Measurements from ENCODE around the gene HDAC11. TPM values are rescaled to one million over a fixed set of nuclear protein-coding genes. Genes with fewer than 3 reads are reported as not detected.
A peak's percentile ranks its signal among the peaks of the same experiment; 100 is the strongest.
"Not testable (repeated sequence)": the region's sequence is repeated elsewhere in the genome, so short reads cannot be mapped to it uniquely, and the experiment has no call there.

HDAC11 gene
- total RNA-seq, 1 donor from 2014 or later, result 9.3 TPM

DNA sequence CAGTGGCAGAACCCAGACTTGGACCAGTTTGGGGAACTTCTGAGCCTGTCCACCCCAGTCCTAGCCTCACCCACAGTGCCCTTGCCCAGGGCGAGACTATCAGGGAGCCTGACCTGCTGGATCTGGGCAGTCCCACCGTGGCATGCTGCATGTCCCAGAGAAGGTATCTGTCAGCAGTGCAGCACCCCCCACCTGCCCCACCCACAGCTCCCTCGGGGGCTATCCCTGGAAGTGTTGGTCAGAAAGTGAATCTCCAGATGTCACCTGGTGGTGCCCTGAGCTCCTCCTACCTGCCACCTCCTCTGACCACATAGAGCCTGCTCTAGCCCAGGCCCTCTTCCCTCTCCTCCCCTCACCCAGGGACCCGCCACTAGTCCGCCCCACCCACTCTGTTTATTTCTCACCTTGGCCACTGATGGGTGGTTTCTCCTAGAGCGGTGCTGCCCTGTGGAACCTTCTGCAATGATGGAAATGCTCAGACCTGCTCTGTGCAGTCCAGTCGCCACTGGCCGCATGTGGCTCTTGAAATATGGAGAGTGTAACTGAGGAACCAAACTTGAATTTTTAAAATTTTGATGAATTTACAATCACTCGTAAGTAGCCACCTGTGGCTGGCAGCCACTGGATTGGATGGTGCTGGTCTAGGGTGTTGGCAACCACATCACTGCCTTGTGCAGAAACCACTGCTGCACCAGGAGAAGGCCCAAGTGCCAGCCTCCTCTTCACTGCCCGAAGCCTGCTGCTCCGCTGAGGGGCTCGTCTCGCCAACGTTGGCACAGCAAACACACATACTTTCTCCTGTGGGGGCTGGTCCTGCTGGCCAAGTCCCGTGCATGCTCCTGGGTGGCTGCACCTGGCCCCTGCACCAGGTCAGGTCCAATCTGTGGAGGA lies 13.1 kb downstream of the HDAC11 start:
- no peak for DNase-seq (ENCODE audit: low read depth, low spot score)

- no peak for DNase-seq (ENCODE audit: low read depth, low spot score)
Measured at GRCh38 chr3:13493867-13494441, 13.8 kb downstream of the HDAC11 start.

DNA sequence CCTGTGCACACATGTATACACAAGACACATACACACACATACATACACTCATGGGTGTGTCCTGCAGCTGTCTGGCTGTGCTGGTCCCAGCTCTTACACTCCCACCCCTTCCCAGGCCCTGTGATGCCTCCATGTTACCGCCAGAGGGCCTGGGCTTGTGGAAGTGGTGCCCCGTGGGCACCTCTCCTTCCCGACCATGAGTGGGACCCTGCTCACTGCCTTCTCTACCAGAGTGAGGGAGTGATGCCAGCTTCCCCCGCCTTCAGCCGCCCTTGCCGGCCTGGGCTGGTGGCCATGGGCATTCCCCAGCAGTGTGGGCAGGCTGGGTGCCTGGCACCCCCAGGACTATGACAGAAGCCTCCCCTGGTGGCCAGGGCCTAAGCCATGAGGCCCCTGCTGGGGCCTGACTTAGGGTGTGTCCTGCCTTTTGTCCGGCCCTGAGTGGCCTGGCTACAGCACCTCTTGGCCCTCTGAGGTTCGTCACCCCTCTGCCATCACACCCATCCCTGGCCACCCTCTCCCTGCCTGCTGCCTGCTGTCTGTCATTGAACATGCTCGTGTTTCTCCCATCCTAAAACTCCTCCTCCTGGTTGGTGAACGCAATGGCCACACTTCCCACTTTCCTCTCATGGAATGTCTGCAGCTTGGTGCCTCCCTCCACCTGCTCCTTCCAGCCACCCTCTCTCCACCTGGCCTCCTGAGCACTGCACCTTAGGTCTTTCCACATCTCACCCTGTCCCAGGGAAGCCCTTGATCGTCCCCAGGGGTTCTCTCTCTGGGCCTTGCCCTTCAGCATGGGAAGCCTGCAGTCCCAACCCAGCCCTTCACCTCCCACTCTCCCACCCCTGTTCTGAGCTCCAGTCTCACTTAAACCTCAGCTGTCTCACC lies 14.6 kb downstream of the HDAC11 start:
- no peak for DNase-seq (ENCODE audit: low read depth, low spot score)

DNA sequence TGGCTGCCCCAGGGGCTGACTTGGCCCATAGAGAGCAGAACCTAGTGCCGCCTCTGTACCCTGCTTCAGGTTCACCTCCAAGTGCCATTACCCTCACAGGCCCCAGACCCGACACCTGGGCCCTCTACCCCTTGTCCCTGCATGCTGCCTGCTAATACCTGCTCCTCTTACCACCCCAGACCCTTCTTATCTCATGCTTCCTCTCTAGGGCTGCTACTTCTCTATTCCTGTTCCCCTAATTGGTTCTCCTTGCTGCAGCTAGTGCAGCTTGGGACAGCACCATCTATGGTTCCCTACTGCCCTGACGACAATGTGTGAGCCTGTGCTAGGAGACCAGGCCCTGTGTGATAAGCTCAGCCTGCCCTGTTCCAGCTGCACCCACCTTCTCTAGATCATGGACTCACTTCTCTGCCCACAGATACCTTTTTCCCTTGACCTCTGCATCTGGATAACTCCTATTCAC lies 15.3 kb downstream of the HDAC11 start:
- DNase-seq (ENCODE audit: low read depth, low spot score), result no peak

GRCh38 chr3:13495921-13496723 lies 16.0 kb downstream of the HDAC11 start:
- DNase-seq (ENCODE audit: low read depth, low spot score), result peak; percentile 27

DNA sequence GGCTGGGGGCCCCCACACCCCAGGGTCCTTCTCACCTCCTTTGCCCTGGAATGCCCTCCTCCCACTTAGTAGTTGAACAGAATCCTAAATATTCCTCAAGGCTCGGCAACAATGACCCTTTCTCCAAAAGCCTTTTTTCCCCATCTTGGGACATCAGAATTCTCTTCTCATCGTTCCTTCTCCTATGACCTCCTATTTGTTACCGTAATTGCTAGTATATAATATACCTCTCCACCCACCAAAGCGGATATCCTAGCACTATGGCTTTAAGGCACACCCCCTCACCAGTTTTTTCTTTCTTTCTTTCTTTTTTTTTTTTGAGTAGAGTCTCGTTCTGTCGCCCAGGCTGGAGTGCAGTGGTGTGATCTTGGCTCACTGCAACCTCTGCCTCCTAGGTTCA lies 16.8 kb downstream of the HDAC11 start:
- DNase-seq (ENCODE audit: low read depth, low spot score), result no peak

- DNase-seq (ENCODE audit: low read depth, low spot score), result no peak
Measured at GRCh38 chr3:13497386-13497785, 17.3 kb downstream of the HDAC11 start.

DNA sequence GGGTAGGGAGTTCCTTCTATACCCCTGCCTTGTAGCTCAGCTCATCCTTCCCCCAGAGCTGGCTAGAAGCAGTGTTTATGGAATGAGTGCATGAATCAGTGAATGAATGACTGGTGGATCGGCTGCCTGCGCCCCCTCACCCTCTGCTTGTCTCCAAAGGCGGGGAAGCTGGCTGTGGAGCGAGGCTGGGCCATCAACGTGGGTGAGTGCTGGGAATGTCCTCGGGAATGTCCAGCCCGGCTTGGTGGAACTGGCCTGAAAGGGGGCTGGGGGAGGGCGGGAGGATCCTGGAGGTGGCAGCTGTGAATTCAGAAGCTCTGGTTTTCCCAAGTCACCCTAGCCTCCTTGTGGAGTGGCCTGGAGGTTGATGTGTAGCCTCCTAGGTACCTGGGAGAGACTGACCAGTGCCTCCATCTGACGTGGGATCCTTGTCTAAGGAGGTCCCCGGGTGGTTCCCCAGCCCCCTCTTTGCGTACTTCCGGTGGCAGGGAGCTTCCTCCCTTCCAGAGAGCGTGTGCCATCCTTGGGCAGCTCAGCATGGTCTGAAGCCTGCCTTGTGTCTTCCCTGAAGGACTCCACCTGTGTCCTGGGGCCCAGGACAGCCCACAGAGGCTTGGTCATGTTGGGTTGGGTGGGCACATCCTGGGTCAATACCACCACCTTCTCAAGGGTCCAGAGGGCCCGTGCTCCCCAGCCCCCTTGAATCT lies 18.4 kb downstream of the HDAC11 start:
- no peak for DNase-seq (ENCODE audit: low read depth, low spot score)

- DNase-seq (ENCODE audit: low read depth, low spot score), result not testable (repeated sequence)
Measured at GRCh38 chr3:13499246-13499645, 19.1 kb downstream of the HDAC11 start.

GRCh38 chr3:13500133-13500885 lies 20.2 kb downstream of the HDAC11 start:
- no peak for DNase-seq (ENCODE audit: low read depth, low spot score)

DNA sequence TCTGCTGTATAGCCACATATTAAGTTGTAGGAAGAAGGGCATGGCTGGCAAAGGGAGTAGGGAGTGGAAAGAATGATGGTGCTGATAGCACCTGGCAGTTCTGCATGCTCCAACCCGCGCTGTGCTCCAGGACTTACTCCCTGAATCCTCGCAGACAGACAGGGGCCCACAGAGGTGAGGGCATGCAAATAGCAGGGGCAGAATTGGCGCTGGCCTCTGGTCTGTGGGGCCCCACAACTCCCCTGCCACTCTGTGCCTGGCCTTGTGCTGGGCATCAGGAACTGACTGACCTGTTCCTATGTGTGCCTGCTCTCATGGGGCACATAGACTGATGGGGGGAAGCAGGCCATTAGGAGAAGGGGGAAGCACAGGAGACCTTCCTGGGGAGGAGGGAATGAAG lies 20.9 kb downstream of the HDAC11 start:
- DNase-seq (ENCODE audit: low read depth, low spot score), result no peak

GRCh38 chr3:13501521-13501920 lies 21.4 kb downstream of the HDAC11 start:
- no peak for DNase-seq (ENCODE audit: low read depth, low spot score)

GRCh38 chr3:13501958-13502790 lies 22.1 kb downstream of the HDAC11 start:
- no peak for DNase-seq (ENCODE audit: low read depth, low spot score)

DNA sequence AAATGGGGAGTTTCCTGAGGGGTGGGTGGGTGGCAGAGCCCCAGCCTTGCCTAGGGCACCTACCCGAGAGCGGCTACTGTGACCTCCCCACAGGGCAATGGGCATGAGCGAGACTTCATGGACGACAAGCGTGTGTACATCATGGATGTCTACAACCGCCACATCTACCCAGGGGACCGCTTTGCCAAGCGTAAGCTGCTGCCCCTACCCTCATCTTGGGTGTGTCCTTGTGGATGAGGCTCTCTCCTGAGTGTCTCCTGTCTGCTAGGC lies 22.6 kb downstream of the HDAC11 start:
- no peak for DNase-seq (ENCODE audit: low read depth, low spot score)

- DNase-seq (ENCODE audit: low read depth, low spot score), result no peak
Measured at GRCh38 chr3:13504161-13504831, 24.2 kb downstream of the HDAC11 start.

GRCh38 chr3:13505147-13506130 lies 25.3 kb downstream of the HDAC11 start:
- no peak for DNase-seq (ENCODE audit: low read depth, low spot score)

- no peak for DNase-seq (ENCODE audit: low read depth, low spot score)
Measured at GRCh38 chr3:13506239-13506638, 26.1 kb downstream of the HDAC11 start.

Measured in pulmonary artery endothelial cell (primary cell).